GM13977 (cell line): ENCODE results near the gene SIRPD.

ENCODE experiments used
- DNase-seq: peaks from one replicate; pipeline ENCODE4 v3.0.0; 2012; ENCODE audit warnings: low spot score
- in situ Hi-C: fragments of 300-500 bp; cut with MboI; formaldehyde crosslinking; loops from one replicate; pipeline ENCODE4 v1.12.0; 2022; ENCODE audit warnings: low sequenced_read_pairs, low pct_unique_long_range_greater_than_20kb, mixed read lengths, inconsistent platforms; ENCODE audit not compliant: unreplicated experiment
- TF ChIP-seq, protein P1 (sequence below): IDR thresholded peaks from 2 replicates; pipeline ENCODE4 v1.5.1; 2012; ENCODE audit warnings: mild to moderate bottlenecking, control low read depth; ENCODE audit not compliant: insufficient read depth; ENCODE audit errors: extremely low read depth, missing control alignments

Gene SIRPD

GRCh38 chr20:1566701-1567100, 9.2 kb upstream of the SIRPD start:
- no peak for DNase-seq
- in situ Hi-C loops = no loop called here
- TF ChIP-seq, protein P1, sequence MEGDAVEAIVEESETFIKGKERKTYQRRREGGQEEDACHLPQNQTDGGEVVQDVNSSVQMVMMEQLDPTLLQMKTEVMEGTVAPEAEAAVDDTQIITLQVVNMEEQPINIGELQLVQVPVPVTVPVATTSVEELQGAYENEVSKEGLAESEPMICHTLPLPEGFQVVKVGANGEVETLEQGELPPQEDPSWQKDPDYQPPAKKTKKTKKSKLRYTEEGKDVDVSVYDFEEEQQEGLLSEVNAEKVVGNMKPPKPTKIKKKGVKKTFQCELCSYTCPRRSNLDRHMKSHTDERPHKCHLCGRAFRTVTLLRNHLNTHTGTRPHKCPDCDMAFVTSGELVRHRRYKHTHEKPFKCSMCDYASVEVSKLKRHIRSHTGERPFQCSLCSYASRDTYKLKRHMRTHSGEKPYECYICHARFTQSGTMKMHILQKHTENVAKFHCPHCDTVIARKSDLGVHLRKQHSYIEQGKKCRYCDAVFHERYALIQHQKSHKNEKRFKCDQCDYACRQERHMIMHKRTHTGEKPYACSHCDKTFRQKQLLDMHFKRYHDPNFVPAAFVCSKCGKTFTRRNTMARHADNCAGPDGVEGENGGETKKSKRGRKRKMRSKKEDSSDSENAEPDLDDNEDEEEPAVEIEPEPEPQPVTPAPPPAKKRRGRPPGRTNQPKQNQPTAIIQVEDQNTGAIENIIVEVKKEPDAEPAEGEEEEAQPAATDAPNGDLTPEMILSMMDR = no peak

DNA sequence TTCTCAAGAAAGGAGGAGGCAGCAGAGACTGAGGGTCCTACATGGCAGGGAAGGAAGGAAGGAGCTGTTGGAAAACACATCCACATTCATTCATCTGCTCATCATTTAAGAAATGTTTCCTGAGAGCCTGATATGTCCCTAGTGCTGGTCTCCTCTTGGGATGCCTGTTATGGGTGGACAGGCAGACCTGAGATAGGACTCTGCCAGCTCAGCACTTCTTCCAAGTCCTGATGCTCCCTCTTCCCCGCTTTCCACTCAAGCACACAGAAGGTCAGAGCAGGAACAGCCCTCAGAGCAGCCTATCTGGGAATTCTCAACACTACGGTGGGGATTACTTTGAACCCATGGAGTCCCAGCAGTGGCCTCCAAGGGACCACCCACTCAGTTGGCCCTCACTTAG, 8.0 kb upstream of the SIRPD start:
- in situ Hi-C loops = no loop called here
- no peak for DNase-seq
- TF ChIP-seq, protein P1 = no peak

DNA sequence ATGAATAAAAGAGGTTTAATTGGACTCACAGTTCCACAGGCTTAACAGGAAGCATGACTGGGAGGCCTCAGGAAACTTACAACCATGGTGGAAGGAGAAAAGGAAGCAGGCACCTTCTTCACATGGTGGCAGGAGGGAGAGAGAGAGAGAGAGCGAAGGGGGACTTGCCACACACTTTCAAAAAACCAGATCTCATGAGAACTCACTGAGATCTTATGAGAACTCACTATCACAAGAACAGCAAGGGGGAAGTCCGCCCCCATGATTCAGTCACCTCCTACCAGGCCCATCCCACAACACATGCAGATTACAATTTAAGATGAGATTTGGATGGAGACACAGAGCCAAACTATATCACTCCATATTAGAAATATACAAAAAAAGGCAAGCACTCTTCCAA, 6.1 kb upstream of the SIRPD start:
- DNase-seq = no peak
- in situ Hi-C loops = no loop called here
- TF ChIP-seq, protein P1 = no peak

DNA sequence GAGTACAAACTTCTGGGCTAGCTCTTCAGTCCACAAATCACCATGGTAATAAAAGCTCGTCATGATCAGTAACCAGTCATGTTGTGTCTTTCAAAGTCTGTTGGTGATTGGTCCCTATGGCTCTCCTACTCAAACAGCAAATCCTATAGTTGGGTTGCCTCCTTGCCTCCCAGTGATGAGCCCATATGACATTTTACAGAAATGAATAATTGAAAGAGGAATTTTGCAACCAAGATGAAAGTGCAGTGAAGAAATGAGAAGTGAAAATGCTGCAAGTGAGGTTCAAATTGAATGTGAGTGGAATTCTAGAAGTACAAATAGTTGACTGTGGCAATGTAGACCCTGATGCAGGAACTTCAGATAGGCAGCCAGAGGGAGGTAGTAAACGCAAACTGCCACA, 5.1 kb upstream of the SIRPD start:
- in situ Hi-C loops = no loop called here
- DNase-seq = no peak
- TF ChIP-seq, protein P1 = no peak

- DNase-seq = no peak
- in situ Hi-C loops = no loop called here
- TF ChIP-seq, protein P1 = no peak
Observed at GRCh38 chr20:1561350-1561749, 3.8 kb upstream of the SIRPD start.

DNA sequence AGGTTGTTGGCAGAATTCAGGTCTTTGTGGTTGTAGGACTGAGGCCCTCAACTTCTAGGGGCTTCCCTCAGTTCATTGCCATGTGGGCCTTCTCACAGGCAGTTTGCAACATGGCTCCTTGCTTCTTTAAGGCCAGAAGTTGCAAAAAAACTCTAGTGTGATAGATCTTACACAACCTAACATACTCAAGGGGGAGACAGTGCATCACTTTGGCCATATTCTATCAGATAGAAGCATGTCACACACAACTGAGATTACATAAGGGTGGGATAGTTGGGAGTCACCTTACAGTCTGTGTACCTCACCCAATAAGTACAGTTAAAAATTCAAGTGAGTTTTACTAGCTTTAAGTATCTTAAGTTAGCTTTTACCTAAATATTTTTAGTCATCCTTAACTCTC, 1.6 kb downstream of the SIRPD start:
- in situ Hi-C loops = no loop called here
- no peak for DNase-seq
- TF ChIP-seq, protein P1 = peak; percentile 17
